ENCODE measurements around the gene SLC6A1. TPM values are rescaled to one million over a fixed set of nuclear protein-coding genes. Genes with fewer than 3 reads are reported as not detected.
A peak's percentile ranks its signal among the peaks of the same experiment; 100 is the strongest.

Gene SLC6A1
- total and polyA plus RNA-seq, 2 of the 13 experiments (the other 11 are each of a cell fraction or from before 2014, with no cell fraction given) = not detected

- POLR2A ChIA-PET = no interaction called here
- ATAC-seq (no peak), DNase-seq (ENCODE audit: low spot score) (no peak), FAIRE-seq (no peak)
- Histone ChIP-seq H2AFZ (ENCODE audit: low read length) (no peak overlapping the region), H3K9me3 (ENCODE audit: low read length) (no peaks in the 10 kb centered on the region), H3K4me1 (ENCODE audit: insufficient read depth, low read length) (peaks cover 46% of the 10 kb centered on the region), H3K4me2 (ENCODE audit: low read depth, low read length) (no peak overlapping the region), H3K27ac (ENCODE audit: extremely low read length, insufficient read depth, low read length) (no peak overlapping the region), H4K20me1 (ENCODE audit: insufficient read depth, low read length) (no peaks in the 10 kb centered on the region), H3K4me3 (replicated peaks in 1 of 3; ENCODE audit: insufficient read depth in 1 of 3, low read depth in 2 of 3, low read length in 3 of 3) (no peak overlapping the region), H3K9ac (ENCODE audit: insufficient read depth, low read depth, low read length) (no peak overlapping the region), H3K79me2 (ENCODE audit: insufficient read depth, low read length) (no peaks in the 10 kb centered on the region), H3K27me3 (ENCODE audit: control insufficient read depth in 1 of 2, insufficient read depth in 2 of 2, low read length in 2 of 2) (peaks cover 0 to 1% of the 10 kb centered on the region in 2 experiments; a peak in 2 of 5 replicates), H3K36me3 (replicated peaks in 1 of 2; ENCODE audit: control insufficient read depth in 1 of 2, insufficient read depth in 2 of 2, low read length in 2 of 2) (no peaks in the 10 kb centered on the region)
- TF ChIP-seq ONECUT2 (CRISPR knock-in tag; IDR thresholded peaks at IDR 0.05) (no peak), ZNF629 (CRISPR knock-in tag; conservative IDR thresholded peaks at IDR 0.05) (peak; percentile 76), SRY (CRISPR knock-in tag; IDR thresholded peaks at IDR 0.05) (no peak), KAT2B (IDR thresholded peaks at IDR 0.05; ENCODE audit: borderline replicate concordance, low read depth, low read length) (no peak), NBN (conservative IDR thresholded peaks at IDR 0.05) (no peak), RNF219 (CRISPR knock-in tag; IDR thresholded peaks at IDR 0.05) (no peak)
- in situ Hi-C loops (cut with HindIII; ENCODE audit: extremely low pct_ligation_motif_present, low pct_unique_long_range_greater_than_20kb) (no loop called here), intact Hi-C loops (cut with micrococcal nuclease; ENCODE audit: unreplicated experiment) (no loop called here)
- CTCF ChIA-PET (ENCODE audit: low intra/inter-chr PET ratio, low total read pairs) = no interaction called here
- 0% methylated on average over 2 of the region's 2 CpGs for WGBS (ENCODE audit: low lambda C conversion rate)
- no TSS peak for BruUV-seq (replicated peaks)
These were observed 8.0 kb downstream of the SLC6A1 start for GRCh38 chr3:11000528-11000927.

- Histone ChIP-seq H3K27ac (ENCODE audit: extremely low read length, insufficient read depth, low read length) (no peak overlapping the region), H4K20me1 (ENCODE audit: insufficient read depth, low read length) (no peaks in the 10 kb centered on the region), H3K9ac (ENCODE audit: insufficient read depth, low read depth, low read length) (no peak overlapping the region), H3K79me2 (ENCODE audit: insufficient read depth, low read length) (no peaks in the 10 kb centered on the region), H2AFZ (ENCODE audit: low read length) (no peak overlapping the region), H3K36me3 (replicated peaks in 1 of 2; ENCODE audit: control insufficient read depth in 1 of 2, insufficient read depth in 2 of 2, low read length in 2 of 2) (no peaks in the 10 kb centered on the region), H3K4me2 (ENCODE audit: low read depth, low read length) (no peak overlapping the region), H3K27me3 (ENCODE audit: control insufficient read depth in 1 of 2, insufficient read depth in 2 of 2, low read length in 2 of 2) (peaks cover 0 to 1% of the 10 kb centered on the region in 2 experiments; a peak in 3 of 5 replicates), H3K4me1 (ENCODE audit: insufficient read depth, low read length) (peaks cover 46% of the 10 kb centered on the region), H3K9me3 (ENCODE audit: low read length) (no peaks in the 10 kb centered on the region), H3K4me3 (replicated peaks in 1 of 3; ENCODE audit: insufficient read depth in 1 of 3, low read depth in 2 of 3, low read length in 3 of 3) (no peak overlapping the region)
- 6% methylated on average over 11 of the region's 11 CpGs for WGBS (ENCODE audit: low lambda C conversion rate)
- ATAC-seq (peak; percentile 73), FAIRE-seq (no peak), DNase-seq (ENCODE audit: low spot score) (peak; percentile 16)
- in situ Hi-C loops (cut with HindIII; ENCODE audit: extremely low pct_ligation_motif_present, low pct_unique_long_range_greater_than_20kb) = no loop called here
- CTCF ChIA-PET (ENCODE audit: low intra/inter-chr PET ratio, low total read pairs) = no interaction called here
- intact Hi-C loops (cut with micrococcal nuclease; ENCODE audit: unreplicated experiment) = no loop called here
- POLR2A ChIA-PET = no interaction called here
- BruUV-seq (replicated peaks) = no TSS peak
- TF ChIP-seq RFX1 (IDR thresholded peaks at IDR 0.05) = peak; percentile 71
- peak; percentile 77 for TF ChIP-seq RFX3 (CRISPR knock-in tag; IDR thresholded peaks at IDR 0.05)
- TF ChIP-seq MAFF (IDR thresholded peaks at IDR 0.05; ENCODE audit: low read depth, low read length) = 0 out of 2 replicates have a peak, but pooled peaks have one; percentile 22
- TF ChIP-seq CEBPB (IDR thresholded peaks at IDR 0.05; ENCODE audit: borderline replicate concordance, low read depth, low read length) = peak; percentile 77
- TF ChIP-seq ZNF496 (CRISPR knock-in tag; IDR thresholded peaks at IDR 0.05; ENCODE audit: insufficient replicate concordance) = no peak
- 0 out of 4 replicates have a peak, but pooled peaks of 1 of the 2 experiments have one; percentile 11 for TF ChIP-seq MAFK (conservative IDR thresholded peaks at IDR 0.05 in 1 of 2, IDR thresholded peaks at IDR 0.05 in 1 of 2; ENCODE audit: low read length in 2 of 2)
- no peak for TF ChIP-seq JUND (CRISPR knock-in tag; IDR thresholded peaks at IDR 0.05)
- no peak for TF ChIP-seq E2F2 (CRISPR knock-in tag; IDR thresholded peaks at IDR 0.05; ENCODE audit: borderline replicate concordance)
- no peak for TF ChIP-seq SALL2 (CRISPR knock-in tag; IDR thresholded peaks at IDR 0.05)
These were observed 8.6 kb downstream of the SLC6A1 start for GRCh38 chr3:11001020-11001657.

All from HepG2 (cell line).